ENCODE results near the gene PAQR9. TPM values are rescaled to one million over a fixed set of nuclear protein-coding genes. Genes with fewer than 3 reads are reported as not detected.

Gene PAQR9
- total and polyA plus RNA-seq, 9 of the 15 experiments (the other 6 are each of a cell fraction or from before 2014, with no cell fraction given) = 0.04 to 0.58 (median 0.22) TPM

DNA sequence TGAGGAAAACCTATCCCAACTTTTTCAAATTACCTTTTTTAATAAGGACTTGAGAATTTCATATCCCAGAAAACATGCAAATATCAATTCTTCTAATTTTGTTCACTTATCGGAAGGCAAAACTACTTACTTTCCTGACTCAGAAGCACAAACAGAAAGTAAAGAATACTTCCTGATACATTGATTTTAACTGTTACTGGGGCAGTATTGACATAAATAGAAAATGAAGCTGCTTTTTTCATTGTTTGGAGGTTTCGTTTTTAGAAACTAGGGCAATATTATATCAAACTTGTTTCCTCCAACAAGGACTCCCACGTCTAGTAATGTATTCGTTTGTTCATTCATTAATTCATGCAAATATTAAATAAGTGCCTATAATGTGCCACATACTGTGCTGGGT is 19.1 kb downstream of the PAQR9 start:
- no peak for FAIRE-seq
- Histone ChIP-seq H4K20me1 (replicated peaks; ENCODE audit: control insufficient read depth, insufficient read depth, low read length) (no peaks in the 10 kb centered on the region), H3K36me3 (ENCODE audit: control insufficient read depth, insufficient read depth, low read length) (no peaks in the 10 kb centered on the region), H3K9me3 (replicated peaks; ENCODE audit: control insufficient read depth, insufficient read depth, low read depth, low read length) (no peaks in the 10 kb centered on the region), H3K9ac (ENCODE audit: insufficient read depth in 1 of 2, low read depth in 2 of 2, low read length in 2 of 2) (no peak overlapping the region), H3K4me1 (replicated peaks in 1 of 2; ENCODE audit: control insufficient read depth in 2 of 2, insufficient read depth in 2 of 2, low read length in 2 of 2) (peaks cover 0 to 5% of the 10 kb centered on the region in 2 experiments; a peak in 1 of 5 replicates), H3K27ac (ENCODE audit: extremely low read depth, low read depth, low read length) (no peak overlapping the region), H3K9me1 (ENCODE audit: control insufficient read depth, insufficient read depth, low read length) (no peaks in the 10 kb centered on the region), H2AFZ (ENCODE audit: low read depth, low read length) (peak overlapping the region; percentile 61), H3K27me3 (ENCODE audit: control insufficient read depth in 2 of 2, insufficient read depth in 2 of 2, low read length in 2 of 2) (no peaks in the 10 kb centered on the region), H3K79me2 (ENCODE audit: control insufficient read depth, insufficient read depth, low read length) (no peaks in the 10 kb centered on the region), H3K4me3 (no peak overlapping the region), H3K4me2 (ENCODE audit: insufficient read depth, low read length) (no peak overlapping the region)
- intact Hi-C loops (cut with micrococcal nuclease) = no loop called here
- ATAC-seq = no peak
- ChIA-PET POLR2A (interaction anchor here (0.9 to 1.6 kb wide), 2 partner anchors 9 to 14 kb away, joined by 3 to 6 read pairs; no protein-coding TSS in a partner anchor), CTCF (ENCODE audit: low intra/inter-chr PET ratio) (no interaction called here)
- BruUV-seq (replicated peaks) = no TSS peak
- WGBS (ENCODE audit: insufficient coverage, low coverage, missing lambda C conversion rate) = 19% methylated on average over 4 of the region's 4 CpGs
- TF ChIP-seq MCM3 (IDR thresholded peaks at IDR 0.05) (no peak), DDX20 (tag; IDR thresholded peaks at IDR 0.05; ENCODE audit: low read depth) (no peak), ZC3H11A (IDR thresholded peaks at IDR 0.05; ENCODE audit: low read depth, low read length) (no peak), XRCC5 (IDR thresholded peaks at IDR 0.05; ENCODE audit: low read depth, low read length) (no peak), ATF7 (IDR thresholded peaks at IDR 0.05) (no peak), TSHZ1 (CRISPR knock-in tag; IDR thresholded peaks at IDR 0.05) (no peak), CBFA2T3 (IDR thresholded peaks at IDR 0.05) (no peak), PHF21A (IDR thresholded peaks at IDR 0.05; ENCODE audit: borderline replicate concordance, low read depth) (no peak), AFF4 (CRISPR knock-in tag; IDR thresholded peaks at IDR 0.05) (no peak), ZKSCAN1 (IDR thresholded peaks at IDR 0.05; ENCODE audit: low read depth, low read length) (no peak), SMARCE1 (IDR thresholded peaks at IDR 0.05) (no peak), RBM39 (optimal IDR thresholded peaks at IDR 0.05; ENCODE audit: low read depth, low read length) (no peak), NFYB (IDR thresholded peaks at IDR 0.05; ENCODE audit: extremely low read depth, insufficient read length) (no peak), COPS2 (conservative IDR thresholded peaks at IDR 0.05) (no peak), POLR2AphosphoS2 (IDR thresholded peaks at IDR 0.05; ENCODE audit: low read length) (no peak), OTX1 (CRISPR knock-in tag; IDR thresholded peaks at IDR 0.05) (no peak), CAMTA2 (CRISPR knock-in tag; conservative IDR thresholded peaks at IDR 0.05) (no peak)
- no peak for DNase-seq (ENCODE audit: extremely low read depth in 1 of 4, low spot score in 3 of 4)
- in situ Hi-C loops (cut with MboI) = no loop called here

All from K562 (cell line).